Activated CD4-positive, alpha-beta T cell treated with anti-CD3 and anti-CD28 coated beads for 48 hours (primary cell): ENCODE measurements around the gene TMEM116.

Source experiments
- DNase-seq: peaks from one replicate; pipeline ENCODE4 v3.0.0-alpha.2; 2020

TMEM116 gene

DNA sequence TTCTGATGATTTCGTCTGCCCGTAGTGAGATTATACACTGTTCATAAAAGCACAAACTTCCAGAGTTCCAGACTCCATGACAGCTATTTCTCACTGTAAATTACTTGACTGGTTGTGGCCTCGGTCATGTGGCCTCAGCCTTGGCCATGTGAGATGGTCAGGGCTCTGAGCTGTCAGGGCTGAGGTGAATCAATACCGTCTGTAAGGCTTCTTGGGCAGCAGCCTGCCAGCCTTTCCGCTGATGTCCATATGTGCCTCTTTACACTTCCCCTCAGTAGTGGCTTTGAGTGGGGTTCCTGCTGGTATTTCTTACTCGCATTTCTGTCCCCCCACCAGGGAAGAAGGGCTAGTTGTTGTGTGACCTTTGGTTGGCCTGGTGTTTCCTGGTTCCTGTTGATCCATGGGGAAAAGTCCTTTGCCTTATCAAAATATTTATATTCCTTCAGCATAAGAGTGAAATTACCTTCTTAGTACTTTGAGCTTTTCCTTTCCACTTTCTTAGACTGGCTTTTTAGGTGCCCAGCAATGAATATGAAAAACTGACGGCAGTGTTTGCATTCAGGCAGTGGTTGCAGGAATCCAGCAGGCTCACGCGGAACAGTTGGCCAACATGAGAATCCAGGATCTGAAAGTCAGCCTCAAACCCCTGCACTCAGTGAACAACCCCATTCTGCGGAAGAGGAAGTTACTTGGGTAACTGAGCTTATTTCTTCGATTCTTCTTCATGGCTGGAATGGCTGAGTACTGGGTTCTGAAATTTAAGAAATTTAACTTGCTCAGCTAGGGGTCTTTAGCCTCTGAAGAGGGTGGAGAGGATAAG is 124.8 kb downstream of the TMEM116 start:
- DNase-seq, result no peak

DNA sequence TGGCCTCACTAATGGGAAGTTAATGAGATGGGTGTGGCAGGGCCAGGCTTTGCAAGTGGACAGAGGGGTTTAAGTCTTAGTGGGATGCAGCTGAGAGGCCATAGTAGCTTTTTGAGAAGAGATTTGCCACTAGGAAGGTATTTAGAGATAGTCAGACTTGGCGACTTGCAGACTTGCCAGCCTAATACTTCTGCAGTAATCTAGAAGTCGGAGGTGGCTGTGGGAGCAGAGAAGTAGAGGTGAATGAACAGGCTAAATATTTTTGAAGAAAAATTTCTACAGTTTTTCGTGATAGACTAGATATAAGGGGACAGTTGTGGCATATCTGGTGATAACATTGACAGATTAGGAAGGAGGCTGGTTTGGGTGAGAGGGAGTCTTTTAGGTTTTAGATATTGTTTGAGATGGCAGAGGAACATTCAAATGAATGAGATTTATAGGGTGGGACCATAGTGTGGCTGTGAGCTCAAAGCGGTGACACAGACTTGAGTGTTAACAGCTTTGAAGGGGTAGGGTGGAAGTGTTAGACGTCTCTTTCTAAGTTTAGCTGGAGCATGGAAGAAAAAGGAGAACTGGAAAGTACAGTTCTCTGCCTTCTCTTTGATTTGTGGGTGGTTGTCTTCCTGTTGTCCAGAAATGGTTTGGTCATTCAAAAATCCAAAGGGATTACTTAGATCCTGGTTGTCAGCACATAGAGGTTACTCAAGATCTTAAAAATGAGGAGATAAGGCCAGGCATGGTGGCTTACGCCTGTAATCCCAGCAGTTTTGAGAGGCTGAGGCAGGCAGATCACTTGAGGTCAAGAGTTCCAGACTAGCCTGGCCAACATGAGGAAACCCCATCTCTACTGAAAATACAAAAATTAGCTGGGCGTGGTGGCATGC is 126.1 kb downstream of the TMEM116 start:
- DNase-seq, result no peak

- DNase-seq, result no peak
Observed at GRCh38 chr12:111881716-111882115, 131.2 kb downstream of the TMEM116 start.
